ENCODE results near the gene MTG2. TPM values are rescaled to one million over a fixed set of nuclear protein-coding genes. Genes with fewer than 3 reads are reported as not detected.

Gene MTG2
- total and polyA plus RNA-seq, 2 of the 13 experiments (the other 11 are each of a cell fraction or from before 2014, with no cell fraction given): 20.4 to 37.8 TPM

GRCh38 chr20:62143081-62143956 is 39.5 kb upstream of the MTG2 start, which contains the start of the genes PSMA7 and SS18L1 (continued):
- no peak for TF ChIP-seq USF2 (IDR thresholded peaks at IDR 0.05; ENCODE audit: low read depth, low read length)
- no peak for TF ChIP-seq USF2 (CRISPR knock-in tag; IDR thresholded peaks at IDR 0.05; ENCODE audit: borderline replicate concordance)
- TF ChIP-seq PLRG1 (conservative IDR thresholded peaks at IDR 0.05): no peak
- TF ChIP-seq MXD1 (CRISPR knock-in tag; IDR thresholded peaks at IDR 0.05): peak; percentile 72; the same call in 1 of the 2 replicates
- TF ChIP-seq TSC22D2 (CRISPR knock-in tag; IDR thresholded peaks at IDR 0.05; ENCODE audit: borderline replicate concordance): peak; percentile 74
- peak; percentile 45 for TF ChIP-seq ZNF331 (CRISPR knock-in tag; IDR thresholded peaks at IDR 0.05)
- TF ChIP-seq TBL1XR1 (IDR thresholded peaks at IDR 0.05; ENCODE audit: borderline replicate concordance, low read length, partially characterized antibody): no peak
- no peak for TF ChIP-seq HMGXB3 (CRISPR knock-in tag; IDR thresholded peaks at IDR 0.05; ENCODE audit: borderline replicate concordance)
- TF ChIP-seq NFIC (IDR thresholded peaks at IDR 0.05; ENCODE audit: low read length): no peak
- 0 out of 2 replicates have a peak, but pooled peaks have one; percentile 26 for TF ChIP-seq TERF1 (CRISPR knock-in tag; IDR thresholded peaks at IDR 0.05)
- no peak for TF ChIP-seq PAX8 (CRISPR knock-in tag; IDR thresholded peaks at IDR 0.05; ENCODE audit: borderline replicate concordance)
- no peak for TF ChIP-seq ZBTB37 (CRISPR knock-in tag; IDR thresholded peaks at IDR 0.05)
- 0 out of 2 replicates have a peak, but pooled peaks have one; percentile 36 for TF ChIP-seq NR0B2 (CRISPR knock-in tag; IDR thresholded peaks at IDR 0.05)
- TF ChIP-seq TEAD2 (CRISPR knock-in tag; IDR thresholded peaks at IDR 0.05): no peak
- TF ChIP-seq ZNF749 (CRISPR knock-in tag; IDR thresholded peaks at IDR 0.05; ENCODE audit: borderline replicate concordance): peak; percentile 94
- no peak for TF ChIP-seq RNF2 (conservative IDR thresholded peaks at IDR 0.05; ENCODE audit: low read depth)
- TF ChIP-seq ZNF607 (CRISPR knock-in tag; IDR thresholded peaks at IDR 0.05; ENCODE audit: borderline replicate concordance): peak; percentile 78; the same call in 1 of the 2 replicates
- no peak for TF ChIP-seq NFRKB (IDR thresholded peaks at IDR 0.05)

Data from HepG2 (cell line).